ENCODE measurements around the gene PLD1.

- TF ChIP-seq, protein P1, sequence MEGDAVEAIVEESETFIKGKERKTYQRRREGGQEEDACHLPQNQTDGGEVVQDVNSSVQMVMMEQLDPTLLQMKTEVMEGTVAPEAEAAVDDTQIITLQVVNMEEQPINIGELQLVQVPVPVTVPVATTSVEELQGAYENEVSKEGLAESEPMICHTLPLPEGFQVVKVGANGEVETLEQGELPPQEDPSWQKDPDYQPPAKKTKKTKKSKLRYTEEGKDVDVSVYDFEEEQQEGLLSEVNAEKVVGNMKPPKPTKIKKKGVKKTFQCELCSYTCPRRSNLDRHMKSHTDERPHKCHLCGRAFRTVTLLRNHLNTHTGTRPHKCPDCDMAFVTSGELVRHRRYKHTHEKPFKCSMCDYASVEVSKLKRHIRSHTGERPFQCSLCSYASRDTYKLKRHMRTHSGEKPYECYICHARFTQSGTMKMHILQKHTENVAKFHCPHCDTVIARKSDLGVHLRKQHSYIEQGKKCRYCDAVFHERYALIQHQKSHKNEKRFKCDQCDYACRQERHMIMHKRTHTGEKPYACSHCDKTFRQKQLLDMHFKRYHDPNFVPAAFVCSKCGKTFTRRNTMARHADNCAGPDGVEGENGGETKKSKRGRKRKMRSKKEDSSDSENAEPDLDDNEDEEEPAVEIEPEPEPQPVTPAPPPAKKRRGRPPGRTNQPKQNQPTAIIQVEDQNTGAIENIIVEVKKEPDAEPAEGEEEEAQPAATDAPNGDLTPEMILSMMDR (conservative IDR thresholded peaks at IDR 0.05; ENCODE audit: low read length) = no peak
- no peak for TF ChIP-seq EZH2phosphoT487 (IDR thresholded peaks at IDR 0.05; ENCODE audit: borderline replicate concordance)
Observed at GRCh38 chr3:171558188-171558696, 252.0 kb downstream of the PLD1 start.
